SH-SY5Y (cell line): ENCODE data around the gene PAX5.

ENCODE experiments used
- GATA2 ChIP-seq: IDR thresholded peaks from 2 replicates; pipeline ENCODE4 v1.6.1; 2011; ENCODE audit warnings: mild to moderate bottlenecking, low read depth, low read length
- GATA3 ChIP-seq: IDR thresholded peaks from 2 replicates; pipeline ENCODE4 v1.6.1; 2011; ENCODE audit warnings: low read depth, mild to moderate bottlenecking, low read length, moderate library complexity

GRCh38 chr9:36787709-36788108, 246.4 kb downstream of the PAX5 start:
- TF ChIP-seq GATA3 (no peak), GATA2 (no peak)
